Osteocyte (in vitro differentiated cells): ENCODE measurements around the gene L3HYPDH. TPM values are rescaled to one million over a fixed set of nuclear protein-coding genes. Genes with fewer than 3 reads are reported as not detected.
"Not testable (repeated sequence)": the region's sequence is repeated elsewhere in the genome, so short reads cannot be mapped to it uniquely, and the experiment has no call there.

Experiments used
- DNase-seq: peaks from one replicate; pipeline ENCODE4 v3.0.0; 2021; ENCODE audit warnings: mixed read lengths; ENCODE audit not compliant: unreplicated experiment; ENCODE audit errors: extremely low spot score
- H3K27ac Mint-ChIP-seq: one replicate; pipeline ENCODE4 v1.8.0; 2021; ENCODE audit warnings: mild to moderate bottlenecking, mixed read lengths; ENCODE audit not compliant: unreplicated experiment
- H3K27me3 Mint-ChIP-seq: one replicate; pipeline ENCODE4 v1.8.0; 2021; ENCODE audit warnings: mixed read lengths; ENCODE audit not compliant: unreplicated experiment
- H3K36me3 Mint-ChIP-seq: one replicate; pipeline ENCODE4 v1.8.0; 2021; ENCODE audit warnings: mixed read lengths; ENCODE audit not compliant: unreplicated experiment
- H3K4me1 Mint-ChIP-seq: one replicate; pipeline ENCODE4 v1.8.0; 2021; ENCODE audit warnings: mixed read lengths; ENCODE audit not compliant: unreplicated experiment
- H3K4me3 Mint-ChIP-seq: one replicate; pipeline ENCODE4 v1.8.0; 2021; ENCODE audit warnings: mild to moderate bottlenecking, moderate library complexity, mixed read lengths; ENCODE audit not compliant: unreplicated experiment
- H3K9me3 Mint-ChIP-seq: one replicate; pipeline ENCODE4 v1.8.0; 2021; ENCODE audit warnings: mixed read lengths; ENCODE audit not compliant: unreplicated experiment
- total RNA-seq: library from RNA; stranded (reverse); gene quantifications from 2 replicates; pipeline ENCODE4 v1.2.1, GENCODE V29; 2021
- TF ChIP-seq, protein P1 (sequence below): fragments of 200-600 bp; sonication (generic); IDR thresholded peaks from 2 replicates; pipeline ENCODE4 v1.5.0; 2021; ENCODE audit warnings: antibody characterized with exemption, mild to moderate bottlenecking, moderate library complexity

L3HYPDH gene
- total RNA-seq, 1 donor from 2014 or later: 32.2 TPM

DNA sequence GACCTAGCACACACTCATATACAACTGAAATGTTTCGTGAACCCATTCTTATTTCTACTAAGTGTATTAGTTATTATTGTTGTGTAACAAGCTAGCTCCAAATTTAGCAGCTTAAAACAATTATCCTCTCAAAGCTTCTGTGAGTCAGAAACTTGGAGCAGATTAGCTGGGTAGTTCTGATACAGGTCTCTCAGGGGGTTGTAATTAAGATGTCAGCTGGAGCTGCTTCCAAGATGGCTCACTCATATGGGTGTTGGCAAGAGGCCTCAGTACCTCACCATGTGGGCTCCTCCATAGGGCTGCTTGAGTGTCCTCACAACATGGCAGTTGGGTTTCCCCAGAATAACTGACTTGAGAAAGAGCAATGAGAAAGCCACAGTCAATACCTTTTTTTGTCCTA lies 28.8 kb downstream of the L3HYPDH start:
- DNase-seq: no peak
- Mint-ChIP-seq H3K4me3 (no peak overlapping the region), H3K27ac (no peak overlapping the region), H3K36me3 (peaks cover 44% of the 10 kb centered on the region), H3K9me3 (peaks cover 10% of the 10 kb centered on the region), H3K4me1 (peaks cover 11% of the 10 kb centered on the region), H3K27me3 (no peaks in the 10 kb centered on the region)
- TF ChIP-seq, protein P1, sequence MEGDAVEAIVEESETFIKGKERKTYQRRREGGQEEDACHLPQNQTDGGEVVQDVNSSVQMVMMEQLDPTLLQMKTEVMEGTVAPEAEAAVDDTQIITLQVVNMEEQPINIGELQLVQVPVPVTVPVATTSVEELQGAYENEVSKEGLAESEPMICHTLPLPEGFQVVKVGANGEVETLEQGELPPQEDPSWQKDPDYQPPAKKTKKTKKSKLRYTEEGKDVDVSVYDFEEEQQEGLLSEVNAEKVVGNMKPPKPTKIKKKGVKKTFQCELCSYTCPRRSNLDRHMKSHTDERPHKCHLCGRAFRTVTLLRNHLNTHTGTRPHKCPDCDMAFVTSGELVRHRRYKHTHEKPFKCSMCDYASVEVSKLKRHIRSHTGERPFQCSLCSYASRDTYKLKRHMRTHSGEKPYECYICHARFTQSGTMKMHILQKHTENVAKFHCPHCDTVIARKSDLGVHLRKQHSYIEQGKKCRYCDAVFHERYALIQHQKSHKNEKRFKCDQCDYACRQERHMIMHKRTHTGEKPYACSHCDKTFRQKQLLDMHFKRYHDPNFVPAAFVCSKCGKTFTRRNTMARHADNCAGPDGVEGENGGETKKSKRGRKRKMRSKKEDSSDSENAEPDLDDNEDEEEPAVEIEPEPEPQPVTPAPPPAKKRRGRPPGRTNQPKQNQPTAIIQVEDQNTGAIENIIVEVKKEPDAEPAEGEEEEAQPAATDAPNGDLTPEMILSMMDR: no peak

DNA sequence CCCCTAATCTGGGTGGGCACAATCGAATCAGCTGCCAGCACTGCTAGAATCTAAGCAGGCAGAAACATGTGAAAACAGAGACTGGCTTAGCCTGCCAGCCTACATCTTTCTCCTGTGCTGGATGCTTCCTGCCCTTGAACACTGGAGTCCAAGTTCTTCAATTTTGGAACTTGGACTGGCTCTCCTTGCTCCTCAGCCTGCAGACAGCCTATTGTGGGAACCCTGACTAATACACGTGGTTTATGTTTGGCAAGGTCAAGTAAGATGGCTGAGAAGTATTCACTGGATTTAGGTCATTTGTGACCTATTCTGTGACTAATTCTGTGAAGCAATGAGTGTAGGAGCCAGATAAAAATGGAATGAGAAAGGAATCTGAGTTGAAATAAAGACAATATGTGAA lies 30.1 kb downstream of the L3HYPDH start:
- peaks cover 37% of the 10 kb centered on the region for H3K36me3 Mint-ChIP-seq
- H3K4me1 Mint-ChIP-seq: peaks cover 11% of the 10 kb centered on the region
- H3K4me3 Mint-ChIP-seq: no peak overlapping the region
- H3K27me3 Mint-ChIP-seq: no peaks in the 10 kb centered on the region
- peak overlapping the region; percentile 45 for H3K27ac Mint-ChIP-seq
- no peak for DNase-seq
- peaks cover 10% of the 10 kb centered on the region for H3K9me3 Mint-ChIP-seq
- TF ChIP-seq, protein P1: no peak

DNA sequence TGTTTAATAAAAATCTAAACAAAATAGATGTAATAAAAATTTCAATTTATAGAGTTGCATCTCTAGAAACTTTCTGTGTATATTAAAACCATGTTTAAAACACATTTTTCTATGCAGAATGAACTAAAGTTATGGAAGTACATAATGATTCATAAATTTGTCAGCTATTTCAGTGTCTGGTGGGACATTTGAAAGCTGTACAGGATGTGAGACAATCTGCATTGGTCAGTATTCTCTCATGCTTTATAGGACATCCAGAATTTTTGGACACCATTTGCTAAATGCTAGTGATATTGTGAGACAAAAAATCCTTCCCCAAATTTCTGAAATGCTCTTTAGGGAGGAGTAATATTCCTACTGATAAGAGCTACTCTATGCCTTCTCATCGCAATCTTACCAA lies 32.4 kb downstream of the L3HYPDH start:
- H3K9me3 Mint-ChIP-seq: no peaks in the 10 kb centered on the region

DNA sequence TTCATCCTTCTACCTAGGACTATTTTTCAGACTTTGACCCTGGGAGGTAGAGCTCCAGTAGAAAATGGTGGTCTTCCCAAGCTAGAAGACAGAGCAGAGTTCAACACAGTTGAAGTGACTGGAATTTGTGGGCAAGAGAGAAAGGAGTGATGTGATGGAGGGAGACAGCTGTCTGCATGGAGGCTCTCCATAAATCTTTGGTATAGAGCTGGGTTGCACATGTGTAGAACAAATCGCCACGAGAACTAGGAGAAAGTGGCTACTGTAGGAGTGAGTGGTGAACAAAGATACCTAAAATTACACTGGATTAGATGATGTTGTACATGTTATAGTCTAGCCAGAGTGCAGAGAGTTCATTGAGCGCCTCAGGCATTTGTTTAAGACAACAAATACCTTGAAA lies 33.5 kb downstream of the L3HYPDH start:
- Mint-ChIP-seq H3K27me3 (no peaks in the 10 kb centered on the region), H3K4me1 (peaks cover 11% of the 10 kb centered on the region), H3K27ac (no peak overlapping the region), H3K4me3 (no peak overlapping the region), H3K36me3 (peaks cover 10% of the 10 kb centered on the region), H3K9me3 (no peaks in the 10 kb centered on the region)
- no peak for DNase-seq
- TF ChIP-seq, protein P1: no peak

More for the DNA sequence above, 32.4 kb downstream of the L3HYPDH start:
- Mint-ChIP-seq H3K27me3 (no peaks in the 10 kb centered on the region), H3K4me1 (peaks cover 11% of the 10 kb centered on the region), H3K36me3 (peaks cover 17% of the 10 kb centered on the region), H3K4me3 (no peak overlapping the region), H3K27ac (no peak overlapping the region)
- no peak for DNase-seq
- TF ChIP-seq, protein P1: no peak

DNA sequence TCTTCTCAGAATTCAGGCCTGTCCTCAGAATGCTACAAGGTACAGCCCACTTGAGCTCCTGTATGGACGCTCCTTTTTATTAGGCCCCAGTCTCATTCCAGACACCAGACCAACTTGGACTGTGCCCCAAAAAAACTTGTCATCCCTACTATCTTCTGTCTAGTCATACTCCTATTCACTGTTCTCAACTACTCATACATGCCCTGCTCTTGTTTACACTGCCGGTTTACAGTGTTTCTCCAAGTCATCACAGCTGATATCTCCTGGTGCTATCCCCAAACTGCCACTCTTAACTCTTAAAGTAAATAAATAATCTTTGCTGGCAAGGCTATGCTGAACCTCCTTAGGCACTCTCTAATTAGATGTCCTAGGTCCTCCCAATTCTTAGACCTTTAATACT lies 35.5 kb downstream of the L3HYPDH start:
- not testable (repeated sequence) for H3K36me3 Mint-ChIP-seq, H3K4me1 Mint-ChIP-seq, DNase-seq, H3K9me3 Mint-ChIP-seq, H3K27me3 Mint-ChIP-seq, H3K27ac Mint-ChIP-seq, H3K4me3 Mint-ChIP-seq
